ENCODE data around the gene TLX3. TPM values are rescaled to one million over a fixed set of nuclear protein-coding genes. Genes with fewer than 3 reads are reported as not detected.
A peak's percentile ranks its signal among the peaks of the same experiment; 100 is the strongest.
"Not testable (repeated sequence)": the region's sequence is repeated elsewhere in the genome, so short reads cannot be mapped to it uniquely, and the experiment has no call there.

The TLX3 gene
- total RNA-seq, 2 experiments from 2014 or later, result not detected

- CTCF ChIA-PET, result interaction anchor here (0.8 to 8.8 kb wide), 4 partner anchors 127 to 132 kb away, joined by 3 to 76 read pairs (median 10); no protein-coding TSS in a partner anchor
- H3K27ac Mint-ChIP-seq, result no peak overlapping the region
These were observed 27.6 kb downstream of the TLX3 start for GRCh38 chr5:171336521-171337209.

DNA sequence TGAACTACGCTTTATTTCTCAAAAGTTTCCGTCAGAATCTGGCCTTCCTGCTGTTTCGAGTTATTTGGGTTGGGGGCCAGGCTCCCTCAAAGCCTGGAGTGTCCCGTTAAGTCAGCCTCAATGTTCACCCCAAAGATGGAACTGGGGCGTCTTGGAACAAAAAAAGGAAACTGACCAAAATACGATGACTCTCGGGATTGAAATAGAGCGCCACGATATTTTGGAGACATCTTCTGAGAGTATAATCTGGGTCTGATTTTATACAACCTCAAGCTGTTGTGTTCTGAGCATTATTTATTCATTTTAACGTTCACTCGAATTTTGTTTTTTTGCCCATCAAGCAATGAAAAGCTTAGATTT lies 28.1 kb downstream of the TLX3 start:
- peak overlapping the region; percentile 60 for H3K4me3 Mint-ChIP-seq
- no peak for DNase-seq
- ATAC-seq, result no peak
- CTCF ChIA-PET, result interaction anchor here (8.8 kb wide), 1 partner anchor 131 kb away, joined by 76 read pairs; no protein-coding TSS in a partner anchor
- POLR2A ChIA-PET, result no interaction called here
- no peak overlapping the region for H3K27ac Mint-ChIP-seq
- peaks cover 35% of the 10 kb centered on the region for H3K27me3 Mint-ChIP-seq (ENCODE audit: low read depth)
- H3K36me3 Mint-ChIP-seq (ENCODE audit: low read depth), result no peaks in the 10 kb centered on the region
- H3K4me1 Mint-ChIP-seq (ENCODE audit: low read depth), result peaks cover 8% of the 10 kb centered on the region
- H3K9me3 Mint-ChIP-seq (ENCODE audit: insufficient read depth), result no peaks in the 10 kb centered on the region

More at GRCh38 chr5:171336521-171337209, 27.6 kb downstream of the TLX3 start:
- DNase-seq (peak; percentile 54), ATAC-seq (peak; percentile 74)
- POLR2A ChIA-PET, result no interaction called here
- H3K9me3 Mint-ChIP-seq (ENCODE audit: insufficient read depth), result no peaks in the 10 kb centered on the region
- peak overlapping the region; percentile 60 for H3K4me3 Mint-ChIP-seq
- peaks cover 35% of the 10 kb centered on the region for H3K27me3 Mint-ChIP-seq (ENCODE audit: low read depth)
- H3K36me3 Mint-ChIP-seq (ENCODE audit: low read depth), result no peaks in the 10 kb centered on the region
- H3K4me1 Mint-ChIP-seq (ENCODE audit: low read depth), result peaks cover 8% of the 10 kb centered on the region

DNA sequence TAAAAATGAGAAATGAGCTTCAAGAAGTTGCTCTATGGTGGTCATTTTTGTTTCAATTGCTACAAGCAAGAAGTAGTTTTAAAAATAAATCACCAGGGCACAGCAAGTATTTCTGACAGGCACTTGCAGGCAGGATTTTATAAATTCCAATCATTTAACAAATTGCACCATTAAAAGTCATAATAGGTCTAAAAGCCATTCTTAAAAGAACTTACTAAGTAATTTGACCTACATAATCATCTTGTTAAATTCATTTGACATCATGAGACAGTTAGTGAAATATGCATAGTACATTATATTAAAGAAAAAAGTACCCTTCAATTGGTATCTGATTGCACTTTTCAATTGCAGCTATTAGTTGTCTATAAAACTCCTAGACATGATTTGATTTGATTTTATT lies 31.0 kb downstream of the TLX3 start:
- no peak for ATAC-seq
- peaks cover 8% of the 10 kb centered on the region for H3K4me1 Mint-ChIP-seq (ENCODE audit: low read depth)
- no peaks in the 10 kb centered on the region for H3K9me3 Mint-ChIP-seq (ENCODE audit: insufficient read depth)
- H3K4me3 Mint-ChIP-seq, result no peak overlapping the region
- H3K27me3 Mint-ChIP-seq (ENCODE audit: low read depth), result peaks cover 30% of the 10 kb centered on the region
- ChIA-PET CTCF (interaction anchor here (8.8 kb wide), 1 partner anchor 134 kb away, joined by 76 read pairs; no protein-coding TSS in a partner anchor), POLR2A (no interaction called here)
- H3K27ac Mint-ChIP-seq, result no peak overlapping the region
- no peaks in the 10 kb centered on the region for H3K36me3 Mint-ChIP-seq (ENCODE audit: low read depth)
- DNase-seq, result no peak

DNA sequence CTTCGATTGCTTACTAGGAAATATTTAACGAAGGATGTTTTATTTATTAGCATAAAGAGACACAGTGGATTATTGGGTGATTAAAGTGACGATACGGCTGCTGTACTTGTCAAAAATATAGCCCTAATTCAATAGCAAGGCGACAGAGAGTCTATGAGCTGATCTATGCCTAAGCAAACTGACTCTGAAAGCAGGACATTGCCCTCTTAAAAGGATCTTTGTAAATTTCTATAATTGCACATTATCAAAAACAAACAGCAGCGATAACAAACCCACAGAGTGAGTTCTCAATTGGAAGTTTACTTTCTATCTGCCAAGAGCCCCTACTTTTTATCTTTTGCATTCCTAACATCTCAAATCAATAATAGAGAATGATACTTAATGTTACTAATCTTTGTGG lies 31.4 kb downstream of the TLX3 start:
- Mint-ChIP-seq H3K36me3 (ENCODE audit: low read depth) (no peaks in the 10 kb centered on the region), H3K4me3 (no peak overlapping the region), H3K27me3 (ENCODE audit: low read depth) (peaks cover 28% of the 10 kb centered on the region), H3K9me3 (ENCODE audit: insufficient read depth) (no peaks in the 10 kb centered on the region), H3K27ac (no peak overlapping the region), H3K4me1 (ENCODE audit: low read depth) (peaks cover 8% of the 10 kb centered on the region)
- DNase-seq, result no peak
- ChIA-PET POLR2A (no interaction called here), CTCF (interaction anchor here (8.8 kb wide), 1 partner anchor 134 kb away, joined by 76 read pairs; no protein-coding TSS in a partner anchor)
- no peak for ATAC-seq

GRCh38 chr5:171342362-171343111 lies 33.5 kb downstream of the TLX3 start:
- H3K9me3 Mint-ChIP-seq (ENCODE audit: insufficient read depth), result no peaks in the 10 kb centered on the region
- no peaks in the 10 kb centered on the region for H3K36me3 Mint-ChIP-seq (ENCODE audit: low read depth)
- ChIA-PET POLR2A (no interaction called here), CTCF (interaction anchor here (0.7 to 8.8 kb wide), 12 partner anchors 9 to 136 kb away, joined by 3 to 76 read pairs (median 4); no protein-coding TSS in a partner anchor)
- no peak overlapping the region for H3K27ac Mint-ChIP-seq
- no peak overlapping the region for H3K4me3 Mint-ChIP-seq
- H3K27me3 Mint-ChIP-seq (ENCODE audit: low read depth), result peaks cover 11% of the 10 kb centered on the region
- H3K4me1 Mint-ChIP-seq (ENCODE audit: low read depth), result no peaks in the 10 kb centered on the region
- peak; percentile 71 for ATAC-seq
- peak; percentile 68 for DNase-seq

GRCh38 chr5:171344936-171345608 lies 36.0 kb downstream of the TLX3 start:
- Mint-ChIP-seq H3K27ac (no peak overlapping the region), H3K9me3 (ENCODE audit: insufficient read depth) (no peaks in the 10 kb centered on the region), H3K27me3 (ENCODE audit: low read depth) (peaks cover 5% of the 10 kb centered on the region), H3K4me3 (no peak overlapping the region), H3K4me1 (ENCODE audit: low read depth) (no peaks in the 10 kb centered on the region), H3K36me3 (ENCODE audit: low read depth) (no peaks in the 10 kb centered on the region)
- ChIA-PET POLR2A (no interaction called here), CTCF (interaction anchor here (8.8 kb wide), 1 partner anchor 139 kb away, joined by 76 read pairs; no protein-coding TSS in a partner anchor)
- DNase-seq (no peak), ATAC-seq (no peak)

DNA sequence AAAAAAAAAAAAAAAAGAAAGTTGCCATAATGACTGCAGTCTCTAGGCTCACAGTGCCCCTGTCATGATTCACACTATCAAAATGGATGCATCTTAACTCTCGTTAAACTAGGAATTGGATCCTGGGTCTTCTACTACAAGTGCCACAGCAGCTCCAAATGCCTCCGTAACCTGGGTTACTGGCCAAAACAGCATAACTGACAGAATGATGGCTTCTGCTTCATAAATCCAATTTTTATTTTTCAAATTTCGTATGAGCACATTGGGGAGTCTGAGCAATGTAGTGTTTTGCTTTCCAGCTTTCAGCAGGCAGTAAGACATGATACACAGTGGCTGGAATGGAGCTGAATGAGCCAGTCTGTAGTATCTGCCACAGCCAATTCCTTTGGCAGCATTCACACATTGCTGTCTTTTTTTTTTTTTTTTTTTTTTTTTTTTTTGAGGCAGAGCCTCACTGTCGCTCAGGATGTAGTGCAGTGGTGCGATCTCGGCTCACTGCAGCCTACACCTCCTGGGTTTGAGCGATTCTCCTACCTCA lies 42.6 kb downstream of the TLX3 start:
- Mint-ChIP-seq H3K36me3 (ENCODE audit: low read depth) (no peaks in the 10 kb centered on the region), H3K4me1 (ENCODE audit: low read depth) (peaks cover 13% of the 10 kb centered on the region), H3K27ac (no peak overlapping the region), H3K9me3 (ENCODE audit: insufficient read depth) (no peaks in the 10 kb centered on the region), H3K4me3 (no peak overlapping the region), H3K27me3 (ENCODE audit: low read depth) (peaks cover 2% of the 10 kb centered on the region)
- ATAC-seq (no peak), DNase-seq (no peak)
- POLR2A ChIA-PET, result no interaction called here
- CTCF ChIA-PET, result interaction anchor here (1.7 kb wide), 1 partner anchor 9 kb away, joined by 8 read pairs; no protein-coding TSS in a partner anchor

DNA sequence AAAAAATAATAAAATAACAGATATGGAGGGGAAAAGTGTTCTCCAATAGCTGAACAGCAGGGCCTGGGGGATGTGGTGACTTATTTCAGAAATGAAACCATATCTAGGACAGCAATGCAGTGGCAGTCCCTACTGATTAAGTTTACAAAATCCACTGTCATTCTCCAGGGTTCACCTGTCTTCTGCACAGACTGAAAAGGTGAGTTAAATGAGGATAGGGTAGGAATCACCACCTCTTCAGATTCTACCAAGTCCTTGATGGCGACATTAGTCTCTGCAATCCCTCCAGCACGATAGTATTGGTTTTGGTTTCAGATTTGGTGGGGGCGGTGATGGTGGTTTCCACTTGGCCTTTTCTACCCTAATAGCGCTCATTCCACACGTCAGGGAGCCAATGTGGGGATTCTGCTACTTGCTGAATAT lies 46.3 kb downstream of the TLX3 start:
- Mint-ChIP-seq H3K4me3 (peak overlapping the region; percentile 15), H3K27ac (peak overlapping the region; percentile 69), H3K4me1 (ENCODE audit: low read depth) (peaks cover 13% of the 10 kb centered on the region), H3K27me3 (ENCODE audit: low read depth) (peaks cover 2% of the 10 kb centered on the region), H3K9me3 (ENCODE audit: insufficient read depth) (no peaks in the 10 kb centered on the region), H3K36me3 (ENCODE audit: low read depth) (no peaks in the 10 kb centered on the region)
- CTCF ChIA-PET, result no interaction called here
- POLR2A ChIA-PET, result no interaction called here
- DNase-seq (peak; percentile 43), ATAC-seq (peak; percentile 75)

- POLR2A ChIA-PET, result no interaction called here
- ATAC-seq, result no peak
- Mint-ChIP-seq H3K4me1 (ENCODE audit: low read depth) (peaks cover 13% of the 10 kb centered on the region), H3K27me3 (ENCODE audit: low read depth) (peaks cover 1% of the 10 kb centered on the region), H3K27ac (no peak overlapping the region), H3K9me3 (ENCODE audit: insufficient read depth) (no peaks in the 10 kb centered on the region), H3K36me3 (ENCODE audit: low read depth) (no peaks in the 10 kb centered on the region), H3K4me3 (no peak overlapping the region)
- no peak for DNase-seq
- CTCF ChIA-PET, result no interaction called here
These were observed 48.8 kb downstream of the TLX3 start for GRCh38 chr5:171357843-171358242.

- H3K9me3 Mint-ChIP-seq (ENCODE audit: insufficient read depth); H3K4me1 Mint-ChIP-seq (ENCODE audit: low read depth); POLR2A ChIA-PET; CTCF ChIA-PET; ATAC-seq; H3K4me3 Mint-ChIP-seq; DNase-seq; H3K27ac Mint-ChIP-seq; H3K36me3 Mint-ChIP-seq (ENCODE audit: low read depth): not testable (repeated sequence)
- peaks cover 14% of the 10 kb centered on the region for H3K27me3 Mint-ChIP-seq (ENCODE audit: low read depth)
These were observed 52.1 kb downstream of the TLX3 start for GRCh38 chr5:171361151-171361550.
